ENCODE measurements around the gene RCN1. TPM values are rescaled to one million over a fixed set of nuclear protein-coding genes. Genes with fewer than 3 reads are reported as not detected.

The RCN1 gene
- total RNA-seq, 2 donors from 2014 or later: 23.6 to 30.7 TPM

GRCh38 chr11:32073644-32074026 is 17.2 kb upstream of the RCN1 start:
- H3K9me3 ChIP-seq: no peaks in the 10 kb centered on the region
- no peak overlapping the region for H3K4me3 ChIP-seq
- intact Hi-C loops (cut with DNase I): no loop called here
- WGBS, 2 donors: 90 to 91% methylated on average over 1 of the region's 1 CpG
- no peaks in the 10 kb centered on the region for H3K36me3 ChIP-seq (replicated peaks in 1 of 2; ENCODE audit: insufficient read depth in 1 of 2, low read depth in 2 of 2)
- DNase-seq (no peak), ATAC-seq (no peak)
- H3K27ac ChIP-seq: no peak overlapping the region
- TF ChIP-seq CTCF (IDR thresholded peaks at IDR 0.05) (no peak), POLR2A (IDR thresholded peaks at IDR 0.05) (no peak)
- H3K27me3 ChIP-seq: peaks cover 0 to 3% of the 10 kb centered on the region in 2 donors
- H3K4me1 ChIP-seq: no peaks in the 10 kb centered on the region

- Histone ChIP-seq H3K27ac (no peak overlapping the region), H3K4me3 (no peak overlapping the region), H3K9me3 (no peaks in the 10 kb centered on the region), H3K36me3 (replicated peaks in 1 of 2; ENCODE audit: insufficient read depth in 1 of 2, low read depth in 2 of 2) (no peaks in the 10 kb centered on the region), H3K4me1 (no peaks in the 10 kb centered on the region), H3K27me3 (no peaks in the 10 kb centered on the region)
- 73 to 82% methylated on average over 4 of the region's 4 CpGs for WGBS, 2 donors
- intact Hi-C loops (cut with DNase I): no loop called here
- DNase-seq (no peak), ATAC-seq (no peak)
- TF ChIP-seq CTCF (IDR thresholded peaks at IDR 0.05) (no peak), POLR2A (IDR thresholded peaks at IDR 0.05) (no peak)
Measured at GRCh38 chr11:32079553-32079952, 11.3 kb upstream of the RCN1 start.

- intact Hi-C loops (cut with DNase I): no loop called here
- 82 to 90% methylated on average over 2 of the region's 2 CpGs for WGBS, 2 donors
- ATAC-seq (no peak), DNase-seq (no peak)
- TF ChIP-seq POLR2A (IDR thresholded peaks at IDR 0.05): no peak
- no peak for TF ChIP-seq CTCF (IDR thresholded peaks at IDR 0.05)
- Histone ChIP-seq H3K4me3 (no peak overlapping the region), H3K36me3 (replicated peaks in 1 of 2; ENCODE audit: insufficient read depth in 1 of 2, low read depth in 2 of 2) (no peaks in the 10 kb centered on the region), H3K4me1 (no peaks in the 10 kb centered on the region), H3K9me3 (no peaks in the 10 kb centered on the region), H3K27me3 (no peaks in the 10 kb centered on the region), H3K27ac (no peak overlapping the region)
Measured at GRCh38 chr11:32080361-32080980, 10.4 kb upstream of the RCN1 start.

- Histone ChIP-seq H3K27me3 (no peaks in the 10 kb centered on the region), H3K4me3 (no peak overlapping the region), H3K27ac (no peak overlapping the region), H3K36me3 (replicated peaks in 1 of 2; ENCODE audit: insufficient read depth in 1 of 2, low read depth in 2 of 2) (no peaks in the 10 kb centered on the region), H3K4me1 (no peaks in the 10 kb centered on the region), H3K9me3 (no peaks in the 10 kb centered on the region)
- 69 to 72% methylated on average over 3 of the region's 3 CpGs for WGBS, 2 donors
- TF ChIP-seq POLR2A (IDR thresholded peaks at IDR 0.05): no peak
- TF ChIP-seq CTCF (IDR thresholded peaks at IDR 0.05): no peak
- ATAC-seq: no peak
- DNase-seq: no peak
- intact Hi-C loops (cut with DNase I): no loop called here
Measured at GRCh38 chr11:32081129-32081641, 9.7 kb upstream of the RCN1 start.

- Histone ChIP-seq H3K27me3 (no peaks in the 10 kb centered on the region), H3K36me3 (replicated peaks in 1 of 2; ENCODE audit: insufficient read depth in 1 of 2, low read depth in 2 of 2) (no peaks in the 10 kb centered on the region), H3K9me3 (no peaks in the 10 kb centered on the region), H3K4me1 (no peaks in the 10 kb centered on the region), H3K4me3 (no peak overlapping the region), H3K27ac (no peak overlapping the region)
- intact Hi-C loops (cut with DNase I): no loop called here
- WGBS, 2 donors: 82 to 94% methylated on average over 1 of the region's 1 CpG
- DNase-seq: no peak
- no peak for ATAC-seq
- TF ChIP-seq CTCF (IDR thresholded peaks at IDR 0.05) (no peak), POLR2A (IDR thresholded peaks at IDR 0.05) (no peak)
Measured at GRCh38 chr11:32081901-32082300, 9.0 kb upstream of the RCN1 start.

Measured in body of pancreas (tissue), 4 donors.